TTC549 (cell line): Measurements from ENCODE around the gene RPP25L.

Experiments used
- FAIRE-seq: peaks from 2 replicates; lab custom pipeline; 2012; peaks lifted over from hg19 to GRCh38; lab: Jason Lieb, UNC

RPP25L gene

GRCh38 chr9:34585946-34586669 is 25.8 kb downstream of the RPP25L start:
- no peak for FAIRE-seq

- FAIRE-seq, result no peak
Measured at GRCh38 chr9:34584970-34585369, 26.9 kb downstream of the RPP25L start.

- FAIRE-seq, result no peak
Measured at GRCh38 chr9:34582787-34583186, 29.1 kb downstream of the RPP25L start.

GRCh38 chr9:34581318-34581717 is 30.6 kb downstream of the RPP25L start:
- no peak for FAIRE-seq

- no peak for FAIRE-seq
Measured at GRCh38 chr9:34580358-34580757, 31.5 kb downstream of the RPP25L start.

- no peak for FAIRE-seq
Measured at GRCh38 chr9:34579808-34580163, 32.1 kb downstream of the RPP25L start.

- no peak for FAIRE-seq
Measured at GRCh38 chr9:34579104-34579807, 32.6 kb downstream of the RPP25L start.

- no peak for FAIRE-seq
Measured at GRCh38 chr9:34578241-34579103, 33.4 kb downstream of the RPP25L start.

GRCh38 chr9:34577400-34578240 is 34.3 kb downstream of the RPP25L start:
- FAIRE-seq, result no peak

- no peak for FAIRE-seq
Measured at GRCh38 chr9:34576597-34577399, 35.1 kb downstream of the RPP25L start.

- no peak for FAIRE-seq
Measured at GRCh38 chr9:34575862-34576596, 35.9 kb downstream of the RPP25L start.

GRCh38 chr9:34575241-34575640 is 36.7 kb downstream of the RPP25L start:
- no peak for FAIRE-seq

- FAIRE-seq, result no peak
Measured at GRCh38 chr9:34574571-34574970, 37.3 kb downstream of the RPP25L start.

GRCh38 chr9:34573599-34574325 is 38.1 kb downstream of the RPP25L start:
- FAIRE-seq, result no peak

- no peak for FAIRE-seq
Measured at GRCh38 chr9:34572628-34573027, 39.3 kb downstream of the RPP25L start.

- no peak for FAIRE-seq
Measured at GRCh38 chr9:34572092-34572491, 39.8 kb downstream of the RPP25L start.

GRCh38 chr9:34571481-34571810 is 40.5 kb downstream of the RPP25L start:
- FAIRE-seq, result no peak

GRCh38 chr9:34570809-34571480 is 41.0 kb downstream of the RPP25L start:
- FAIRE-seq, result no peak

GRCh38 chr9:34570376-34570775 is 41.5 kb downstream of the RPP25L start:
- no peak for FAIRE-seq
